Fibroblast of villous mesenchyme (primary cell): ENCODE data around the gene ATF1. TPM values are rescaled to one million over a fixed set of nuclear protein-coding genes. Genes with fewer than 3 reads are reported as not detected.
"Not testable (repeated sequence)": the region's sequence is repeated elsewhere in the genome, so short reads cannot be mapped to it uniquely, and the experiment has no call there.

Experiments used
- DNase-seq: peaks from one replicate; pipeline ENCODE4 v3.0.0-alpha.2; 2010; ENCODE audit warnings: low read depth
- H3K4me3 ChIP-seq: 2 replicates; pipeline ENCODE4 v1.5.1; 2011; ENCODE audit warnings: low read depth, mild to moderate bottlenecking, low read length
- total RNA-seq: library from RNA; depleted of rRNA; stranded (reverse); fragments of >200 nt; gene quantifications from 2 replicates; pipeline ENCODE4 v1.2.3, GENCODE V29; 2012
- TF ChIP-seq, protein P1 (sequence below): IDR thresholded peaks from 2 replicates; pipeline ENCODE4 v1.5.1; 2012; ENCODE audit warnings: low read depth, mild to moderate bottlenecking, low read length; ENCODE audit not compliant: insufficient read depth

The ATF1 gene
- total RNA-seq, 1 donor, result 27.2 TPM

GRCh38 chr12:50840809-50841487 lies 77.0 kb downstream of the ATF1 start:
- no peak for DNase-seq
- TF ChIP-seq, protein P1, sequence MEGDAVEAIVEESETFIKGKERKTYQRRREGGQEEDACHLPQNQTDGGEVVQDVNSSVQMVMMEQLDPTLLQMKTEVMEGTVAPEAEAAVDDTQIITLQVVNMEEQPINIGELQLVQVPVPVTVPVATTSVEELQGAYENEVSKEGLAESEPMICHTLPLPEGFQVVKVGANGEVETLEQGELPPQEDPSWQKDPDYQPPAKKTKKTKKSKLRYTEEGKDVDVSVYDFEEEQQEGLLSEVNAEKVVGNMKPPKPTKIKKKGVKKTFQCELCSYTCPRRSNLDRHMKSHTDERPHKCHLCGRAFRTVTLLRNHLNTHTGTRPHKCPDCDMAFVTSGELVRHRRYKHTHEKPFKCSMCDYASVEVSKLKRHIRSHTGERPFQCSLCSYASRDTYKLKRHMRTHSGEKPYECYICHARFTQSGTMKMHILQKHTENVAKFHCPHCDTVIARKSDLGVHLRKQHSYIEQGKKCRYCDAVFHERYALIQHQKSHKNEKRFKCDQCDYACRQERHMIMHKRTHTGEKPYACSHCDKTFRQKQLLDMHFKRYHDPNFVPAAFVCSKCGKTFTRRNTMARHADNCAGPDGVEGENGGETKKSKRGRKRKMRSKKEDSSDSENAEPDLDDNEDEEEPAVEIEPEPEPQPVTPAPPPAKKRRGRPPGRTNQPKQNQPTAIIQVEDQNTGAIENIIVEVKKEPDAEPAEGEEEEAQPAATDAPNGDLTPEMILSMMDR, result no peak
- no peak overlapping the region for H3K4me3 ChIP-seq

DNA sequence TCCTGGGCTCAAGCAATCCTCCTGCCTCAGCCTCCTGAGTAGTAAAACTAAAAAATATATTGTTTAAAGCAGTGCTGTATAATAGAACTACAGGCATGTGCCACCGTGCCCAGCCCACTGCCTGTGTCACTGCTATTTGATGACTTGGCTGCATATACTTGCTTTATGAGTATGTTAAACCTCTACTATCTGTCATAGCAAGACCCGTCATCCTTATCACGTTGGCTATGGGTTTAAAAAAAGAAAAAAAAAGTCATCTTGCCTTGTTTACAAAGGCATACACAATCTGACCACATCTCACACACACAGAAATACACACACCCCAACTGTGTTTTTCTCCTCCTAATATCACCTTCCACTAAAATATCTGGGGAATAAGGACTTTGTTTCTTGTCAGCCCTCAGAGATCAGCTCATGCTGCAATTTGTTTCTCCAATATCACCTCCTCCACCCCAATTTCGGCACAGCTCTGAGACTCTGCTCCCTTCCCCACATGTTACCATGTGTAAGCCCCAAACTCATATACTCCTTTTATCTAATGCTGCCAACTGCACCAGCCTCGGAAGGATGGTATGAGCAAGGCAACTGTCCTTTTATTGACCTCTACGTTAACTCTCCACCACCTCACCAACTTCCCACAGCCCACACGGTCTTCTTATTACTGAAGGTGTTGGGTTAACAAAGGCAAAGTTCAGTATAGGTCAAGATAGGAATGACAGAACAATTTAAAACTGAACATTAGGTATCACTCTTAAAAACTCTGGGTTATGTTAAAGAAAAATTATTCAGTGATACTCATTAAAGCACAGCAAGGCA lies 78.0 kb downstream of the ATF1 start:
- no peak overlapping the region for H3K4me3 ChIP-seq
- TF ChIP-seq, protein P1, result no peak
- DNase-seq, result no peak

GRCh38 chr12:50842637-50843493 lies 79.0 kb downstream of the ATF1 start, which contains the start of gene TMPRSS12:
Gene TMPRSS12, plus strand, starts transcription at chr12:50842926. Its CDS starts 39 bp downstream, at chr12:50842965.
- TF ChIP-seq, protein P1, result no peak
- DNase-seq, result no peak
- H3K4me3 ChIP-seq, result peak within 1 kb of the TSS; percentile 11

GRCh38 chr12:50845021-50845647 lies 81.2 kb downstream of the ATF1 start:
- no peak for DNase-seq
- no peak overlapping the region for H3K4me3 ChIP-seq
- TF ChIP-seq, protein P1, result no peak

DNA sequence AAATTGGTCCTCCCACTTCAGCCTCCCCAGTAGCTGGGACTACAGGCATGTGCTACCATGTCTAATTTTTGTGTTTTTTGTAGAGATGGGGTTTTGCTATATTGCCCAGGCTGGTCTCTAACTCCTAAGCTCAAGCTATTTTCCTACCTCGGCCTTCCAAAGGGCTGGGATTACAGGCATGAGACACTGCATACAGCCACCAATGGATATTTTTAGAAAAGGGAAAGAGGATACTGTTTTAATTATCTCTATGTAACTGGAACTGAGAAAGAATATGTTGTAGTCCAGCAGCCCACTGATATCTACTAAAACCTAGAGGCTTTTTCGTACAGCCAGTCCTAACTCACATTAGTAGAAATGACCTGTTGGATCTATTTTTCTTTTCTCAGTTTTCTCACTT lies 85.1 kb downstream of the ATF1 start:
- TF ChIP-seq, protein P1, result no peak
- H3K4me3 ChIP-seq, result no peak overlapping the region
- no peak for DNase-seq

- DNase-seq, H3K4me3 ChIP-seq: not testable (repeated sequence)
Measured at GRCh38 chr12:50855218-50855617, 91.3 kb downstream of the ATF1 start.

GRCh38 chr12:50855679-50856078 lies 91.8 kb downstream of the ATF1 start:
- not testable (repeated sequence) for DNase-seq

More at GRCh38 chr12:50855679-50856078, 91.8 kb downstream of the ATF1 start:
- H3K4me3 ChIP-seq, result not testable (repeated sequence)
